Measurements from ENCODE around the gene THOP1.

The THOP1 gene

GRCh38 chr19:2804156-2805004 lies 19.1 kb downstream of the THOP1 start:
- no peak for DNase-seq

- DNase-seq = no peak
These were observed 20.1 kb downstream of the THOP1 start for GRCh38 chr19:2805261-2805900.

- no peak for DNase-seq
These were observed 20.8 kb downstream of the THOP1 start for GRCh38 chr19:2805991-2806649.

GRCh38 chr19:2806736-2807378 lies 21.6 kb downstream of the THOP1 start:
- DNase-seq = no peak

- no peak for DNase-seq
These were observed 22.3 kb downstream of the THOP1 start for GRCh38 chr19:2807379-2808128.

- DNase-seq = no peak
These were observed 23.0 kb downstream of the THOP1 start for GRCh38 chr19:2808129-2808941.

GRCh38 chr19:2809387-2810140 lies 24.3 kb downstream of the THOP1 start:
- no peak for DNase-seq

GRCh38 chr19:2810141-2811091 lies 25.1 kb downstream of the THOP1 start:
- no peak for DNase-seq

- no peak for DNase-seq
These were observed 26.0 kb downstream of the THOP1 start for GRCh38 chr19:2811221-2811722.

GRCh38 chr19:2811735-2812413 lies 26.6 kb downstream of the THOP1 start:
- DNase-seq = no peak

- DNase-seq = no peak
These were observed 27.3 kb downstream of the THOP1 start for GRCh38 chr19:2812414-2813234.

GRCh38 chr19:2813235-2814160 lies 28.2 kb downstream of the THOP1 start:
- DNase-seq = no peak

GRCh38 chr19:2814426-2814825 lies 29.1 kb downstream of the THOP1 start:
- no peak for DNase-seq

- DNase-seq = no peak
These were observed 29.9 kb downstream of the THOP1 start for GRCh38 chr19:2815191-2815614.

GRCh38 chr19:2815923-2816322 lies 30.6 kb downstream of the THOP1 start:
- DNase-seq = no peak

- no peak for DNase-seq
These were observed 31.3 kb downstream of the THOP1 start for GRCh38 chr19:2816641-2817040.

Data from OCI-M1 (cell line).